ENCODE results near the gene L2HGDH. TPM values are rescaled to one million over a fixed set of nuclear protein-coding genes. Genes with fewer than 3 reads are reported as not detected.
A peak's percentile ranks its signal among the peaks of the same experiment; 100 is the strongest.

The L2HGDH gene
- total and polyA plus RNA-seq, 9 of the 15 experiments (the other 6 are each of a cell fraction or from before 2014, with no cell fraction given), result 1.7 to 16.1 (median 10.5) TPM

DNA sequence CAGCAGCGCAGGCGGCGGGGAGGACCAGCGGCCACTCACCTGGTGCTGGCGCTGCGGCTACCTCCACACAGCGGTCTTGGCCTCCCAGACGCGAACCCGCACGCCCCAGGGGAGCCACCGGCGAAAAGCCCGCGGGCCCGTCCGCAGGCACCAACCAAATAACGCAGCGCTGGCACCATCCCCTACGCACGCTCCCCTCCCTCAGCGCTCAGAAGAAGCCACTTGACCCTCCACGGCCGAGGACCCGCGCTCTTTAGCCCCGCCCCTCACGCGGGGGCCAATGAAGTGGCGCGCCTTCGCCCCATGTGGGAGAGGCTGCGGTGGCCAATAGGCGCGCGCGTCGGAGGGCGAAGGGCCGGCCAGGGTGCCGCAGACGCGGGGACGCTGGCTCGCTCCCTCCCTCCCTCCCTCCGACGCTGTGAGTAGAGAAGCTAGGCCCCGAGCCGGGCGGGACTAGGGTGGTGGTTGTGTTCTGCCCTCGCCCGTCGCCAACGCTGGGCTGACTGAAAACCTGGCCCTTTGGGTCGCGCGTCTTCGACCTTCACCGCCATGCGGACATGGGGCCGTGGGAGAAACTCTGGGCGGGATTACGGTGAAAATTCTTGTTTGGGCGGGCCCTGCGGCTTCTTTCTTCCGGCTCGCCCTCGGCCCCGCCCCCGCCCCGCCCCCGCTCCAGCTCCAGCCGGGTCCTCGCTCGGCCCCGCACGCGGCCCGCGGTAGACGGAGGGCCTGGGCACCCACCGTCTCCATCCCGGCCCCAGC lies at the start of gene L2HGDH, which contains the start of gene DMAC2L (continued):
- TF ChIP-seq ZNF263 (CRISPR knock-in tag; IDR thresholded peaks at IDR 0.05; ENCODE audit: borderline replicate concordance), result peak; percentile 49; the same call in 1 of the 2 replicates
- no peak for TF ChIP-seq SRSF1 (IDR thresholded peaks at IDR 0.05; ENCODE audit: low read depth, low read length)
- TF ChIP-seq GTF2E2 (tag; IDR thresholded peaks at IDR 0.05), result no peak
- peak; percentile 4; the same call in 1 of the 2 replicates for TF ChIP-seq TCF3 (CRISPR knock-in tag; IDR thresholded peaks at IDR 0.05)
- no peak for TF ChIP-seq ZNF175 (CRISPR knock-in tag; IDR thresholded peaks at IDR 0.05; ENCODE audit: low read depth)
- no peak for TF ChIP-seq STAT5A (IDR thresholded peaks at IDR 0.05; ENCODE audit: borderline replicate concordance, low read length)
- no peak for TF ChIP-seq MXI1 (IDR thresholded peaks at IDR 0.05; ENCODE audit: low read depth, low read length)
- TF ChIP-seq EP300 (IDR thresholded peaks at IDR 0.05; ENCODE audit: low read length), result no peak
- no peak for TF ChIP-seq ZNF197 (CRISPR knock-in tag; IDR thresholded peaks at IDR 0.05; ENCODE audit: low read depth)
- TF ChIP-seq PCBP1 (IDR thresholded peaks at IDR 0.05; ENCODE audit: low read depth, low read length, poor library complexity, severe bottlenecking), result peak; percentile 57
- peak; percentile 96 for TF ChIP-seq ZFX (CRISPR knock-in tag; IDR thresholded peaks at IDR 0.05)
- no peak for TF ChIP-seq MBD2 (IDR thresholded peaks at IDR 0.05; ENCODE audit: borderline replicate concordance, low read depth)
- TF ChIP-seq KDM1A (IDR thresholded peaks at IDR 0.05), result no peak
- TF ChIP-seq, protein P1, sequence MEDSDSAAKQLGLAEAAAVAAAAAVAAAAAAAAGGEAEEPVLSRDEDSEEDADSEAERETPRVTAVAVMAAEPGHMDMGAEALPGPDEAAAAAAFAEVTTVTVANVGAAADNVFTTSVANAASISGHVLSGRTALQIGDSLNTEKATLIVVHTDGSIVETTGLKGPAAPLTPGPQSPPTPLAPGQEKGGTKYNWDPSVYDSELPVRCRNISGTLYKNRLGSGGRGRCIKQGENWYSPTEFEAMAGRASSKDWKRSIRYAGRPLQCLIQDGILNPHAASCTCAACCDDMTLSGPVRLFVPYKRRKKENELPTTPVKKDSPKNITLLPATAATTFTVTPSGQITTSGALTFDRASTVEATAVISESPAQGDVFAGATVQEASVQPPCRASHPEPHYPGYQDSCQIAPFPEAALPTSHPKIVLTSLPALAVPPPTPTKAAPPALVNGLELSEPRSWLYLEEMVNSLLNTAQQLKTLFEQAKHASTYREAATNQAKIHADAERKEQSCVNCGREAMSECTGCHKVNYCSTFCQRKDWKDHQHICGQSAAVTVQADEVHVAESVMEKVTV (CRISPR knock-in tag; IDR thresholded peaks at IDR 0.05), result no peak
- TF ChIP-seq MCM7 (IDR thresholded peaks at IDR 0.05), result no peak
- TF ChIP-seq PTBP1 (IDR thresholded peaks at IDR 0.05; ENCODE audit: low read depth, low read length), result no peak
- no peak for TF ChIP-seq SOX6 (IDR thresholded peaks at IDR 0.05)
- TF ChIP-seq EHMT2 (IDR thresholded peaks at IDR 0.05), result no peak
- no peak for TF ChIP-seq TOE1 (IDR thresholded peaks at IDR 0.05; ENCODE audit: borderline replicate concordance)
- 0 out of 2 replicates have a peak, but pooled peaks have one; percentile 72 for TF ChIP-seq TOE1 (CRISPR knock-in tag; IDR thresholded peaks at IDR 0.05; ENCODE audit: borderline replicate concordance, low read depth)
- no peak for TF ChIP-seq PHB2 (IDR thresholded peaks at IDR 0.05; ENCODE audit: low read depth)
- TF ChIP-seq KDM2B (CRISPR knock-in tag; IDR thresholded peaks at IDR 0.05), result no peak
- no peak for TF ChIP-seq RFX1 (IDR thresholded peaks at IDR 0.05)
- TF ChIP-seq U2AF1 (optimal IDR thresholded peaks at IDR 0.05; ENCODE audit: low read depth, low read length), result no peak
- peak; percentile 93 for TF ChIP-seq RBFOX2 (IDR thresholded peaks at IDR 0.05; ENCODE audit: low read depth, low read length)
- peak; percentile 73 for TF ChIP-seq SUPT5H (IDR thresholded peaks at IDR 0.05)
- no peak for TF ChIP-seq TAF7 (tag; IDR thresholded peaks at IDR 0.05)
- no peak for TF ChIP-seq ZNF717 (CRISPR knock-in tag; IDR thresholded peaks at IDR 0.05)
- TF ChIP-seq ZNF707 (CRISPR knock-in tag; conservative IDR thresholded peaks at IDR 0.05), result no peak
- TF ChIP-seq KDM5B (IDR thresholded peaks at IDR 0.05; ENCODE audit: insufficient replicate concordance, low read depth, low read length), result peak; percentile 63
